CD4-positive, alpha-beta T cell treated with Interleukin-21 for 1 hour (primary cell): ENCODE measurements around the gene IFIH1.

Experiments
- DNase-seq: peaks from one replicate; pipeline ENCODE4 v3.0.0-alpha.2; 2020

The IFIH1 gene

DNA sequence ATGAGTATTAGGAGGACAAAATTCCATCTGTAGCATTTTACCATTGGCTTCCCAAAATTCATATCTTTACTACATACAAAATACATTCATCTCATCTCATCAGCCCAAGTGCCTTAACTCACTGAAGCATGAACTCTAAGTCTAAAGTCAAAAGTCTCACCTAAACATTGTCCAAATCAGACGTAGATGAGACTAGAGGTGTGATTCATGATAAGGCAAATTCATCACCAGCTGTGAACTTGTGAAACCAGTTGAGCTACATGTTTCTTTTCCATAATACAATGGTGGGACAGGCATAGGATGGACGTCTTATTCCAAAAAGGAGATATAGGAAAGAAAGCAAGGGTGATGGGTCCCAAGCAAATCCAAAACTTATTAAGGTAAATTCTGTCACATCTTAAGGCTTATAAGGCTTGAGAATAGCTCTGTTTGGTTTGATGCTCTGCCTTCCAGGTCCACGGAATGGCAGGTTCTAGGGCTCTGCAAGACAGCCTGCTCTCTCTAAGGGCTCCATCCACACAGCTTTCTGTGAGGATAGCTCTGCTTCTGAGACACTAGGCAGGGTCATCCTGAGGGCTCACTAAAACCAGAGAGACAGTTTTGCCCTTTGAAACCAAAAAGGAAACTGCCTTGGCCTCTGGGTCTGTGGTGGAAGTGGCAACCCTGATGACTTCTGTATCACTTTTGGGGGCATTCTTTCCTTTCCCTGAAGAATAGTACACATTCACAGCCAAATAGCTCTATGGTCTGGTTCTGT, 9.6 kb downstream of the IFIH1 start:
- no peak for DNase-seq

DNA sequence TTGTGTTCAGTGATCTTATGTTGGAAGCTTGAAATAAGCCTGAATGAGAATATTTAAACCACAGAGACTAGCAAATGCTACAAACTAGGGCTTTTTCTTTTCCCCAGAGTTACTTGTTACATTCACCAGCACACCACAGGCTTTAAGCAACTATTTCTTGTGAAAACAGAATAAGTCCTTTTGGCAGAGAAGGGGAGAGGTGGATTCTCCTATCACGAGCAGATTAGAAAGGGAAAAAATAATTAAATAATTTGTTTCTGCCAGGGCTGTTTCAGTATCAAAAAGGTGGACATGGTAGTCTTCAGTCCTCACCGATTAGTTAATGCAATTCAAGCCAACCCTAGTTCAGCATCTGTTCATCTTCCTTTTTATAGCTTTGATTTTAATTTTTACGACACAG, 12.6 kb downstream of the IFIH1 start:
- DNase-seq = no peak

DNA sequence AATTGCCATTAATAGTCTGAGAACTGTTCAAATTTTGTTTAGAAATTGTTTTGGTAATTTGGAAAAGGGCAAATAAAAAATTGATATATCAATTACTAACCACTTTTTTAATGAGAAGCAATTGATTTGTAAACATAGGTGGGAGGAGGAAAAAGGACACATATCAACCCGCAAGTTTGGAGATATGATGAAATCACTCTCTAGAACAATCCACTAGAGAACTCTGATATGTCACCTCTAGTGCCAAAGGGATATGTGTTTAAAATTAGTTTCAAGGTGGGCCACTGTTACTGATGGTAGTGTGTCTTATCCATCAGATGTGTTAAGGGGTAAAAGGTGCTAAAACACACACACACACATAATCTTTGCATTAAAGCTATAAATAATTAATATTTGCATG, 16.6 kb downstream of the IFIH1 start:
- no peak for DNase-seq

DNA sequence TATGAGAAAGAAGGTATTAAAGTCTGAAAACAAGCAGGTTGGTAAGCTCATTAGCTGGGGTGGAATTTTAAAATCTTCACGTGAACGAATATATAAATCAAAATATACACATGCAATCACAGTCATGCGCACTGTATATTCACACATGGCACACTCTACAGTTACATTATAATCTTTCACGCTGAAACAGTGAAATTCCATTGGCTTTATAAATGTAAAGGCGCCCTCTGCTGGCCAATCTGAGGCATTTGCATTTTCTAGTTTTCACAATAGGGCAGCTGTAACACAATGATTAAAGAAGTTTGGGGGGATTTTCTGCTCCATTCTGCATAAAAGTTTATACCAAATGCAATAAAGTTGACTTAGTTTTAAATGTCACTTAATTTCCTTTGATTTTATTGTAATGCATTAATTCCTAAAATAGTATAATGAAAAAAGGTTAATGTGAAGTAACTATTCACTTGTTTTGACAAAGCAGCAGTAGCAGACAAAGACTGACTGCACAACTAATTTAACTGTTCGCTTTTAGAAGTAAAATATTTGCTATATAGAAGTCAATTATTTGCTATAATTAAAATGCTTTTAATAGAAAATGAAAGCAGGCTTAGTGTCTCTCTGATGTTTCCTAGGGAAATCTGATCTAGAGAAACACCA, 17.2 kb downstream of the IFIH1 start:
- peak; percentile 63 for DNase-seq

DNA sequence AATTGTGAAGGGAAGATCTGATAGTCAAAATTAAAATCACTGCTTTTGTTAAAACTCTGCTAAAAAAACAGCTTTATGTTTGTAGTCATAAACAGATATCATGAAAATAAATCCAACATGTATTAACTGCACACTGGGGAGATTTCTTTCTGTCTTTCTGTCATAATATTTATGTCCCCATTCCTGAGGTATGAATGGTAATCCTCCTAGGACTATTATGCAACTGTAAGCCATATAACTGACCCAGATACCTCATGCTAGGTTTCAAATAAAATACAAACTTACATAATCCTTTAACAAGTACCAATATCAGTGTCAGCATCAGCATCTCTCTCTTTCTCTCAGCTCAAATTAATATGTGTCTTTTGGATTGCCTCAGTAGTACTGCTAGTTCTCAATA, 18.2 kb downstream of the IFIH1 start:
- no peak for DNase-seq

DNA sequence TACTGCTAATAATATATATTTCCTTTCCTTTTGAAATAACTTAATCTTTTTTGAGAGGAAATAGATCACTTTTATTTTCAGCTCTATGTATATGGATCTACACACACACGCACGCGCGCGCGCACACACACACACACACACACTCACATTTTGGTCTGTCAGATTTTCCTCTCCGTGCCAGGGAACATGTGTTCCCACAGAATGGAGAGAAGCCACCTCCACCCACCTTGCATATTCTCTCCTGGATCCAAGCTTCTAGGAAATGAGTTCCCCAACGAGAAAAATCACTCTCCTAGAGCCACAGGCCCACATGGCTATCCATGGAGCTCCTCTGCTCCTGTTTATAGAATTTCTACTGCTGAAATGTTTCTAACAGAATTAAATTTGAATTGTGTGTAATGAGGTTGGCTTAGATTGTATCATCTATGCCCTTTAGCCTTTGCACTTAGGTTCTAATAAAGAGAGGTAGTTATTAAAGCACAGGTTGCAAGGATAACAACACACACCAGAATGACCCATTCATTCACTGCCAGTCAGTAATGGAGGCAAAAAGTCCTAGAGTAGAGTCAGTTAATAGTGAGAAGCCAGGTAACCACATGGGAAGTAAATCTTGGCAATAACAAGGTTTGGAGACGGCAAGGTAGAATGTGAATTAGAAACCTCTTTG, 19.7 kb downstream of the IFIH1 start:
- no peak for DNase-seq

DNA sequence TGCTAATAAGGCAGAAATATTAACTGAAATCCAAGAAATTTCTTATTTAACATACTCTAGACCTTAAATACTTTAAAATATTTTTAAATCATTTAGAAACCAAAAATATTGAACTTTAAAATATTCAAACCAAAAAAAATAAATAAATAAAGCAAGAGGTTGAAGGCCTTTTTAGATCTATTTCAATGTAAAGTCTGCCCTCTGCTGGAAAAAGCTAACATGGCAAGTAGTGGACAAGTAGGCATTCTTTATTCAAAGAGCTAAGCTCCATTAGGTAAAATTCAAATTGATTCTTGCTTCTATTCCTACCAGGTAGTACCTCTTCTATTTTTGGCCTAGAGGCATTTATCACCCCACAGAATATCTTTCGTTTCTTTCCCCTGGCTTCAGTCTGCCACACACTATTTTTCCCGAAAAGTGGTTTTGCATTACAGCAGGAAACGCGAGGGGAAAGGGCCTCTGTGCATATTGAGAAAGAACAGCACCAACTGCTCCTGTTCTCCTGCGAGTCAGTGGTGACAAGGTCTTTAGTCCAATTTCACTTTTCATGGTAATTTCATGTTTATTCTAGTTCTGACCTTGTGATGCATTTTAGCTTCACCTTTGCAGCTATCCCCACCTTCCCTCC, 20.4 kb downstream of the IFIH1 start:
- peak; percentile 79 for DNase-seq

DNA sequence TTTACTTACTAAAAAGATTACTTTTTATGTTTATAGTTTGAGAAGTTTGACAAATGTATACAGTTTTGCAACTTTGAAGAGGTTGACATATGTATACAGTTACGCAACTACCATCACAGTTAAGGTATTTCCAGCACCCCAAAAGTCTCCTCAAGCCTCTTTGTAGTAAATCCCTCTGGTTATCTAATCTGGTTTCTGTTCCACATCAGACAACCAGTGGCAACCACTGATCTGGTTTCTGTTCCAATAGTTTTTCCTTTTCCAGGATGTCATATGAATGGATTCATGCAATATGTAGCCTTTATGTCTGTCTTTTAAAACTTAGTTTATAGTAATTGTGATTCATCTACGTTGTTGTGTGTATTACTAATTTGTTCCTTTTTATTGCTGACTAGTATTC, 23.5 kb downstream of the IFIH1 start:
- DNase-seq = no peak

DNA sequence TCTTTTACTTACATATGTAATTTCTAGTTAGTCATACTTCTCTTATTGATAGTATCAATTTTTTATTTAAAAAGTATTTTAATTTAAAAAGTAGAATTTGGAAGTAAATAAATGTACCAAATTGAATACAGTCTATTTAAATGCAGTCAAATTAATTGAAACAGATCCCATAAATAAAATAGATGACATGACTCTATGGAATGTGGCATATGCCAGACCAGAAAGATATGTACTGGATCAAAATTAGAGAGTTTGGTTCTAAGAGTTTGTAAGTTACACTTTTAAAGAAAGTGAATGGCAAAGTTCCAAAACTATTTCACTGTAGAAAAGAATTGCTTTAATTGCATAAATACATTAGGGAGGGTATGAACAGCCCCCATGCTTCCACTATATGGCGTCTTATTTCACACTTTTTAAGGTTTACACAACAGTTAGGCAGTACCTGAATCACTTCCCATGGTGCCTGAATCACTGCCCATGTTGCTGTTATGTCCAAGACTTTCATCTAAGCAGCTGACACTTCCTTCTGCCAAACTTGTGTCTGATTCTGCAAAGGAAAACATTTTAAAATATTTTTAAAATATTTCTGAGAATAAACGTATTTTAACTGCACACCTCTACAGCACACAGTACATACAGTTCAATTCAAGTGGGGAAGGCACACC, 25.2 kb downstream of the IFIH1 start:
- DNase-seq = no peak

DNA sequence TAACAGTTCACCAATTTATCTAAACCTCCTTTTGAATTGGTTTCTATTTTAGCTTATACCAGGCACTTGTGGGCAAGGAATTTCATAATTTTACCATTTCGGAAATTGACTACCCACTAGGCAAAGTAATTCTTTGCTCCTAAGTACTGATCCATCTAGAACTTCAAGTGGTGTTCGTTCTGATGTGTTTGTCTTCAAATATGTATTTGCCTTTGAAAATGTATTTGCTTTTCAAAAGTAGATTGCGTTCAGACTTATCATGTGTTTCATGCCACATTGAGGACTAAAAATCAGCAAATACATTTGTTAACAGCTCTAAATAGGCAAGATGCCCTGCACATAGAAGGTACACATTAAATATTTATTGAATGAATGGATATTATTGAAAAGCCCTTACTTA, 26.7 kb downstream of the IFIH1 start:
- DNase-seq = no peak

DNA sequence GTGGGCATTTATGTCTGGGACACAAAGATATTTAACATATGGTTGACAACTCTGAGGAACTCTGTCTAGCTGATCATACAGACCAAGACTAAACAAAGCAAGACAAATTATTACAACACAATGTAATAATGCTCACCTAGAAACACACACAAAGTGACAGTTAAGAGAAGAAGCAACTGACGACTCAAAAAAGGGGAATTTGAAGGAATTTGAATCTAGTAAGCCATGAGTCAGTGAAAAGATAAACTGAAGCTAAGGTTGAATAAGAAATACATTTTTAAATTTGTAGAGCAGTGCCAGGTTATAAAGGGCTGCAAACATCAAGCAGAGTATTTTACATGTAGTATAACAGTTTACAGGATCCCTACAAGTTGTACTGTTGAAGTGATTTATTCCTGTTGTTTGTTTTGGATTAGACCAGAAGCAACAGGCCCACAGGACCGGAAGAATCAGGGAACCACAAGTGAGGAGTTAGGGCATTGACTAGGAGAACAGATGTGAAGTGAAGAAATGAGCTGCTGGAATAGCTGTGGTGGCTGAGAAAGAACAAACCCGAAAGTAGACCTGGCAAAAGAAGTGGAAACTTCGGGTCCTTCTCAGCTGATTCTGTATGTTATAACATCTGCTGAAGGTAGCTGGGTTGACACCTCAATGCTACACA, 35.6 kb downstream of the IFIH1 start:
- no peak for DNase-seq

DNA sequence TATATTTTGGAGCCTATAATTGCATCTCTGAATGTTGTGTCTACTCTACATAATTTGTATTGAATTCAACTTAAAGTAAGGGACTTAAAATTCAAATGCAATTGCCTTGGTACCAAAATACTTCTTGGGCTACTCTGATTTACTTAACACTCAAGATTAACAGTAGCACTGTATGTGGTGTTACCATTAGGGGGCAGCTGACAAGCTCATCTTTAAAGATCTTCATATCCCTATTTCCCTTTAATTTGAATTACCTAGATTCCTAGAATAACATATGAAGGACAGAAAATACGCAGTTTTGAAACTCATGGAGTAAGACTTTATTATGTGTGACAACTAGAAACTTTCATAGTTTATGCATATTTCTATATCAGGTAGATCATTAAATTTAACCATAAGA, 37.8 kb downstream of the IFIH1 start:
- no peak for DNase-seq

DNA sequence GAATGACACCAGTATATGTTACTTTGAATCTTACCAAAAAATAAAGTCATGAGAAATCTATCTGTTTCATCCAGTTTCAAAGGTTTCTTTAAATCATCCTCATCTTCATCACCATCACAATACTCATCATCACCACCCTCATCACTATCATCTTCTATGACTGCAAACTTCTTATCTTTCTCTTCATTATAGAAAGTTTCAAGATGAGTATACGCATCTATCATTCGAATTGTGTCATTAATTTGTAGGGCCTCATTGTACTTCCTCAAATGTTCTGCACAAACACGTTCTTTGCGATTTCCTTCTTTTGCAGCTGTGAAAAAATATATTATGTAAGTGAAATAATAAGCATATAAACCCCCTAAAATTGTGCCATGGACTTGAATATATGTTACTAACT, 41.1 kb downstream of the IFIH1 start:
- DNase-seq = no peak

DNA sequence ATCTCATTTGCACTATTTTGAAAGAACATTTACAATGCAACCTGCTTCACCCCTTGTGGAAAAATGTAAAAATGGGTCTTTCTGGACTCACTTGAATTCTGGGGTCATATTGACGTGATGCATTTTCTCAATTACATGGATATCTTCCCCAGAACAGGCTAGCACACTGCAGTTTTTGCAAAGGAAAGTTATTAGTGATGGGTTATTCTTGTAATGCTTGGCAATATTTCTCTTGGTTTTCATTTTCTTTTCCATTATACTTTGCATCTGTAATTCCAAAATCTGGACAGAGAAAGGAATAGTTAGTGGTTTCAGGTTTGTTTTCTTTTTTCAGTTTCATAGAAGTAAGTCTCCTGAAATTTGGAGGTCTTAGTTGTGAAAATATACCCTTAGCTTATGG, 50.5 kb downstream of the IFIH1 start:
- no peak for DNase-seq

DNA sequence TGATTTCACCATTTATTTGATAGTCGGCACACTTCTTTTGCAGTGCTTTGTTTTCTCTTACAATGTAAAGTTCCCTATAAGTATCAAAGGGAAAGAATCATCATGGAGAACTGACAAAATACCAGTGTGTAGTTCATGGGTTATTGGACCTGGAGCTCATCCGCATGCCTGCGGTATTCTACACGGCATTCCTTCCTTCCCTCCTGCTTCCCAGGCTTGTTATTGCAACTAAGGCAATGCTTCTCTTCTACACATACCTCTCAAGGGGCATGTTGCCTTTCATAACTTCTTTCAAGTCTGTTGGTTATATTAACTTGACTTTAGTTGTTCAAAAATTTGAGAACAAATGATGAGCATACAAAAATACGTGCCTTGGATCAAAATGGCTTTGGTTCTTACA, 51.0 kb downstream of the IFIH1 start:
- no peak for DNase-seq

DNA sequence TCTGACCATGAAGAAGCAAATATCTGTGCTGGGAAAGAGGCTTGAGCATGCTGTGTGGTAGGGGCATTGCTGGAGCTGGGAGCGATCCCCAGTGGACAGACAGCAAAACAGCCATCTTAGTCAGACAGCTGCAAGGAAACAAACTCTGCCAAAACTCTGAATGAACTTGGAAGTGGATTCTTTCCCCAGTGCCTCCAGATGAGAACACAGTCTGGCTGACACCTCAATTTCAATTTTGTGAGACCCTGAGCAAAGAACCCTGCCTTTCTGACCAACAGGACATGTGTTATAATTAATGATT, 52.1 kb downstream of the IFIH1 start:
- no peak for DNase-seq

DNA sequence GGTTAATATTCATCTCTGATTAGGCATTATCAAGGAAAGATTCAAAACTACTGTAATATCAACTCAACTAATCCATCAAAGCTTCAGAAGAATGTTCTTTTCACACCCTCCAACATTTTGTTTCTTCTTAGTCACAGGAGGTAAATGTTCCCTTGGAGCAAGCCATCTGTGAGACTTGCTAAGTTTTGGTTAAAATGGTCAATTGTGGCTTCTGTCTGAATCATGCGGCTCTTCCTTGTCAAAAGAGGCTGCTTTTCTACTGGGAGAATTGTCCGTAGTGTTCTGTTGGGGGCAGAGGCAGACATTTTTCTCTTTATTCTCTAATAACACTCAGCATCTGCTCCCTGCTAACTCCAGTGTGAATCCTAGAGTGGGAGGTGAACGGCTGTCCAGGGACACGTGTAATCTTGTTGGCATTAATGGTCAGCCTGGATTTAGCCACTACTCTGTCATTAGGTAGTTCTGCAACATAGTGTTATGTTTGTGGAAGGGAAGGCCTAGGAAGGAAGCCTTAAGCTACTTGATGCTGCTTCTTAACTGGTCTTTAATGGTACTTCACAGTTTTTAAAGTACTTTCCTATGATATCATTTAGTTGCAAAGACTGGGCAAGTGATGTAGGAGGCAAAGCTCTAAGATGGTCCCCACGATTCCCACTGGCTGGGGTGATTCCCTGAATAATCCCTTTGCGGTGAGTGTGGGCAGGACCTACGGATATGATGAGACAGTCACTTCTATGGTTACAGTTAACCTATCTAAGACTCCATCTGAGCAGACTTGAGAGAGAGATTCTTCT, 52.6 kb downstream of the IFIH1 start:
- DNase-seq = no peak

DNA sequence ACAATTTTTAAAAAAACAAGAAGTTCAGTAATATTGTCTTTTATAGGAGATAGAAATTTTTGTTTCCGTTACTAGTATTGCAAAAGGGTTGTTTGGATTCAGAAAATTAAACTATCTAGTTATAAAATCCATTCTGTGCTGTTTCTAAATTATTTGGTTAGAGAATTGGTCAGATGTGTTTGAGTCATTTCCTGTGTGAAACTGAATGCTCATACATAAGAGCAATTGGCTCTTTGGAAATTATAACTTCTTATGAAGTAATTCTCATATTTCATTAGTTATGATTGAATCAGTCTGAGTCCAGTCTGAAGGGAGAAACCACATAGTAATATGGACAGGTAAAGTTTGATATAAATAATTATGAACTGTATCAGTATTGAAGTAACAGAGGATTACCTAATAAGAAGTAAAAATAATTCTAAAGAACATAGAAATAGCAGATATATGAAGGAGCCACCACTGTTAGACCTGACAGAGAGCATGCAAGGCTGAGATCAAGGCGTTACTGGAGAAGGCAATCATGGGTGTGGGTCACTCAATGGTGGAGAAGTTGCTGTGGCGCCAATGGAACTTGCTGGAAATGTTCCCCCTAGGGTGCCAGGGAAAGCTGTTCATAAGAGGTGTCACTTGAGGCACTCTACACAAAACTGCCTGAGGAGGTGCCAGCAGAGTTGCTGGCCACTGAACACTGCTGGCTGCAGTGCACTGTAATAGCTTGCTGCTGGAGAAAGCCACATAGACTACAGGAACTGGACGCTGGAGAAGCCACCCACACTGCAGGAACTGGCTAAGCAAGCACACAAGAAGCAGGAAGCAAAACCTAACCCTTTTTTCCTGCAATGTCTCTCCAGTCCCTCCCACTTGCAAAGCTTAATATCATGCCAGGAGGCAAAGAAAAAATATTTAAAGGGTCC, 57.2 kb downstream of the IFIH1 start:
- peak; percentile 5 for DNase-seq

DNA sequence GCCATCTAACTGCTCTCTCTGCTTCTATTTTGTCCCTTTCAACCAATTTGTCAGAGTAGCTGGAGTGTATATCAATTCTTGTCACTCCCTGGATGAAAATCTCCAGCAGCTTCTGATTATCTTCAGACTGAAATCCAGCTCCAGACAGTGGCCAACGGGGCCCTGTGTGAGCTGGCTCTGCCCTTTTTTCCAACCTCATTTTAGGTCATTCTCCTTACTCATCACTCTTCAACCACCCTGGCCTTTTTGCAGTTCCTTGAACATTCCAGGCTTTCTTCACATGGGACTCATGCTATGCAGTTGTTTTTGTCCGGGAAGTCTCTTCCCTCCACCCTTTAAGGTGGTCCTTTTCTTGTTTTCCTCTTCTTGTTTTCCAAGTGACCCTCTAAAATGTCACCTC, 59.8 kb downstream of the IFIH1 start:
- no peak for DNase-seq

DNA sequence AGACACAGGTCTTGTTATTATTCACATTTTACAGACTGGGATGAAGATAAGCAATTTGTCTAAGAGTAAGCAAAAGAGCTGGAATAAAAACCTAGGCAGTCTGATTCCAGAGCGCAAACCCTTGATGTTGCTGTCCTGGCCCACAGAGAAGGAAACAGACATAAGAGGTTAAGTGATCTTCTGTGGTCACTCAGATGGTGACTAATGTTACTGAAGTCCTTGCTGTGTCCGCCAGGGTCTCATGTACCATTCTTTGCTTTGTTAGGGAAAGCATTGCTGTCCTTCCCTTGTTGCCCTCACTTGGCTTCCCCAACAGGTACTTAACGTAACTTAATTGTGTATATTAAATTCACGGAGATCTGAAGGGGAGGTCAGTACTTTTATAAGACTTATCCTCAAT, 60.3 kb downstream of the IFIH1 start:
- DNase-seq = no peak

DNA sequence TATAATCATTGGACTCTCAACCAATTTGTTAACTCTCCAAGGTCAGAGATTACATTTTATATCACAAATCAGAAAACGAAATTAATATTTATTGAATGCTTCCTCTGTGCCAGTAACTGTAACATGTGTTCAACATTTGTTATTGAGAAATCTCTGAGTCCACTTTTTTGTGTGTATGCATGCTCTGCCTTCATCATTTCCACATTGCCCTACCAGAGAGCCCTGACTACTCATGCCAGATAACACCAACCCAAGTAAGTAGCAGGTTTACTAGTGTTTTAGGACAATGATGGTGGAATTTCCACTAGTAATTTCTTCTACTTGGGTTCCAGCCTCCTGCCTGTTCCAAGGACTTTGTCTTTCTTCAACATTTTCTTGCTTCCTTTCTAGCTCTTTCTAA, 61.1 kb downstream of the IFIH1 start:
- DNase-seq = no peak
